Measurements from ENCODE around the gene FRMD8. TPM values are rescaled to one million over a fixed set of nuclear protein-coding genes. Genes with fewer than 3 reads are reported as not detected.

Gene FRMD8
- total and polyA plus RNA-seq, 2 of the 4 experiments (the other 2 are of a cell fraction) = 11.3 to 19.8 TPM

- Histone ChIP-seq H3K23ac (ENCODE audit: low read depth, low read length) (no peak overlapping the region), H2BK5ac (ENCODE audit: low read depth, low read length, poor library complexity, severe bottlenecking) (no peak overlapping the region), H2BK120ac (ENCODE audit: low read depth, low read length) (no peak overlapping the region), H3K27me3 (ENCODE audit: control insufficient read depth, insufficient read depth, low read length) (no peaks in the 10 kb centered on the region), H3K4me2 (ENCODE audit: low read depth, low read length) (no peak overlapping the region), H3K79me1 (ENCODE audit: low read depth in 1 of 2, low read length in 2 of 2) (peaks cover 0 to 6% of the 10 kb centered on the region in 2 experiments; a peak in 1 of 4 replicates), H3K9ac (ENCODE audit: low read depth, low read length) (no peak overlapping the region), H3K18ac (ENCODE audit: low read depth, low read length) (no peak overlapping the region), H4K5ac (ENCODE audit: low read depth, low read length) (no peak overlapping the region), H2BK15ac (ENCODE audit: low read depth, low read length) (no peak overlapping the region), H3K9me3 (ENCODE audit: control insufficient read depth, insufficient read depth, low read length) (no peaks in the 10 kb centered on the region), H3K4ac (ENCODE audit: low read depth, low read length) (no peak overlapping the region), H3K4me1 (ENCODE audit: control insufficient read depth, insufficient read depth, low read length) (no peaks in the 10 kb centered on the region), H3K36me3 (ENCODE audit: control insufficient read depth, insufficient read depth, low read length) (no peaks in the 10 kb centered on the region), H4K91ac (ENCODE audit: insufficient read depth, low read depth, low read length) (no peak overlapping the region), H2AK9ac (replicated peaks; ENCODE audit: low read depth, low read length, poor library complexity) (no peak overlapping the region), H4K20me1 (ENCODE audit: insufficient read depth, low read length) (no peaks in the 10 kb centered on the region), H3K9me1 (ENCODE audit: insufficient read depth, low read length) (no peaks in the 10 kb centered on the region), H4K8ac (ENCODE audit: low read depth in 2 of 2, low read length in 2 of 2) (no peak overlapping the region), H3K4me3 (ENCODE audit: insufficient read depth, low read depth, low read length) (no peak overlapping the region), H3K27ac (ENCODE audit: insufficient read depth, low read length) (no peak overlapping the region), H2AK5ac (ENCODE audit: low read depth, low read length) (no peak overlapping the region), H3K14ac (replicated peaks; ENCODE audit: low read depth, low read length) (no peak overlapping the region), H3K56ac (ENCODE audit: extremely low read depth, insufficient read depth, low read length) (no peak overlapping the region), H2BK20ac (ENCODE audit: low read depth, low read length) (no peak overlapping the region), H2AFZ (replicated peaks; ENCODE audit: low read length, poor library complexity) (no peak overlapping the region)
- ATAC-seq (ENCODE audit: low read depth) (no peak), DNase-seq (no peak)
- TF ChIP-seq CTCF (conservative IDR thresholded peaks at IDR 0.05; ENCODE audit: low read depth, low read length) (no peak), CHD1 (IDR thresholded peaks at IDR 0.05; ENCODE audit: low read depth, low read length) (no peak), CEBPB (IDR thresholded peaks at IDR 0.05; ENCODE audit: low read depth, low read length) (peak; percentile 34; the same call in 1 of the 2 replicates), MXI1 (IDR thresholded peaks at IDR 0.05; ENCODE audit: borderline replicate concordance, low read depth, low read length) (no peak), NFE2L2 (IDR thresholded peaks at IDR 0.05; ENCODE audit: low read depth, low read length) (no peak)
- no TSS peak for BruUV-seq (replicated peaks)
- POLR2A ChIA-PET (ENCODE audit: unreplicated experiment) = no interaction called here
- CTCF ChIA-PET = no interaction called here
- in situ Hi-C loops (cut with MboI; ENCODE audit: low sequenced_read_pairs) = no loop called here
- intact Hi-C loops (cut with micrococcal nuclease) = no loop called here
- dilution Hi-C loops (cut with HindIII; ENCODE audit: low sequenced_read_pairs, unreplicated experiment) = no loop called here
- no CpG with 5 or more reads among the region's 3 CpGs for WGBS, 2 experiments (ENCODE audit: extremely low coverage in 2 of 2, insufficient read length in 1 of 2)
These were observed 22.7 kb upstream of the FRMD8 start for GRCh38 chr11:65363770-65364169.

Measured in IMR-90 (cell line).